PFSK-1 (cell line): ENCODE results near the gene PHACTR1.

Source experiments
- FOXP2 ChIP-seq: optimal IDR thresholded peaks from 2 replicates; pipeline ENCODE3; 2011; ENCODE audit warnings: borderline replicate concordance, control low read depth, inconsistent platforms; ENCODE audit not compliant: insufficient read depth; ENCODE audit errors: extremely low read length, extremely low read depth
- POLR2AphosphoS5 ChIP-seq: IDR thresholded peaks from 2 replicates; pipeline ENCODE4 v1.6.1; 2012; ENCODE audit warnings: low read depth, mild to moderate bottlenecking, control low read depth, low read length, moderate library complexity
- REST ChIP-seq, 2 experiments: IDR thresholded peaks; 2 replicates each; pipeline versions ENCODE4 v1.6.1 to v1.8.0; 2011 to 2012; ENCODE audit warnings: low read depth in 2 of 2, low read length in 2 of 2, control low read depth in 1 of 2, inconsistent platforms in 1 of 2, mild to moderate bottlenecking in 1 of 2, moderate library complexity in 1 of 2; ENCODE audit not compliant: insufficient read depth in 1 of 2
- SIN3A ChIP-seq: IDR thresholded peaks from 2 replicates; pipeline ENCODE4 v1.6.1; 2012; ENCODE audit warnings: mild to moderate bottlenecking, low read length, moderate library complexity, borderline replicate concordance; ENCODE audit not compliant: insufficient read depth
- TAF1 ChIP-seq: IDR thresholded peaks from 2 replicates; pipeline ENCODE4 v1.6.1; 2012; ENCODE audit warnings: low read length, control low read depth, borderline replicate concordance; ENCODE audit not compliant: insufficient read depth

PHACTR1 gene

GRCh38 chr6:12890171-12890790, 173.7 kb downstream of the PHACTR1 start:
- TF ChIP-seq TAF1 (no peak), FOXP2 (no peak), SIN3A (no peak), POLR2AphosphoS5 (no peak), REST (IDR thresholded peaks at IDR 0.05; ENCODE audit: insufficient read depth in 1 of 2, low read depth in 2 of 2, low read length in 2 of 2) (no peak)

- TF ChIP-seq SIN3A (no peak), FOXP2 (no peak), REST (IDR thresholded peaks at IDR 0.05; ENCODE audit: insufficient read depth in 1 of 2, low read depth in 2 of 2, low read length in 2 of 2) (no peak), TAF1 (no peak), POLR2AphosphoS5 (no peak)
Measured at GRCh38 chr6:12891595-12891994, 175.0 kb downstream of the PHACTR1 start.

GRCh38 chr6:12892151-12892550, 175.6 kb downstream of the PHACTR1 start:
- TF ChIP-seq TAF1 (no peak), SIN3A (no peak), FOXP2 (no peak), POLR2AphosphoS5 (no peak), REST (IDR thresholded peaks at IDR 0.05; ENCODE audit: insufficient read depth in 1 of 2, low read depth in 2 of 2, low read length in 2 of 2) (no peak)

GRCh38 chr6:12893036-12893435, 176.5 kb downstream of the PHACTR1 start:
- TF ChIP-seq SIN3A (no peak), POLR2AphosphoS5 (no peak), REST (IDR thresholded peaks at IDR 0.05; ENCODE audit: insufficient read depth in 1 of 2, low read depth in 2 of 2, low read length in 2 of 2) (no peak), FOXP2 (no peak), TAF1 (no peak)

GRCh38 chr6:12895721-12896120, 179.2 kb downstream of the PHACTR1 start:
- TF ChIP-seq FOXP2 (no peak), REST (IDR thresholded peaks at IDR 0.05; ENCODE audit: insufficient read depth in 1 of 2, low read depth in 2 of 2, low read length in 2 of 2) (no peak), TAF1 (no peak), POLR2AphosphoS5 (no peak), SIN3A (no peak)
